GM19025 (cell line): ENCODE measurements around the gene TBC1D22A.

ENCODE experiments used
- ATAC-seq: cut with Tn5 transposase; IDR thresholded peaks from one replicate; pipeline ENCODE4 v1.9.1; 2021; ENCODE audit warnings: mild to moderate bottlenecking, low read depth, moderate library complexity; ENCODE audit not compliant: unreplicated experiment

TBC1D22A gene

DNA sequence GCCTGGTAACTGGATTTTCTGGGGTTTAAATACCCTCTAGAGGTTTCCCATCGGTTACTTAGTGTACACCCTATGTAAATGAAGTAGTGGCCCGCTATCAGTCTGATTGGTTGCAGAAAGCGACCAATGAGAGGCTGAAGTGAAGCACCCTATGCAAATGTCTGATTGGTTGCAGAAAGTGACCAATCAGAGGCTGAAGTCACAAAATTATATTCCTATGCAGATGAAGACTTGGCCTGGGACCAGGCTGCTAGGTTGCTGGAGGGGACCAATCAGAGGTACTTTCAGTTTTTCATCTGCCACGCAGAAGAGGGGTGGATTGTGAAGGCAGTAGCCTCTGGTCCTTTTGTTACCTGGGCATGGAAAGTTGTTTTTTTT lies 134.8 kb downstream of the TBC1D22A start:
- no peak for ATAC-seq

DNA sequence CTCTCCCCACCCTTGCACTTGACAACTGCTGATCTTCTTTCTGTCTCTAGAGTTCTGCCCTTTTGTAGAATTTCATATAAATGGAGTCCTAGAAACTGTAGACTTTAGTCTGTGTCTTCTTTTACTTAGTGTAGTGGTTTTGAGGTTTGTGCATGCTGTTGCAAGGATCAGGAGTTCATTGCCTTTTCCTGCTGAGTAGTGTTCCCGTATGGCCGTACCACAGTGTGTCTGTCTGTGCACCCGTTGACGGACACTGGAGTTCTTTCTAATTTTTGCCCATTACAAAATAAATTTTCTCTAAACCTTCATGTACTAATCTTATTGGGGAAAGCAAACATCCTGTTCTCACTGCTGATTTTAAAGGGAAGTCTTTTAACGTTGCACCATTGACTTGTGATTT lies 138.1 kb downstream of the TBC1D22A start:
- ATAC-seq = no peak

DNA sequence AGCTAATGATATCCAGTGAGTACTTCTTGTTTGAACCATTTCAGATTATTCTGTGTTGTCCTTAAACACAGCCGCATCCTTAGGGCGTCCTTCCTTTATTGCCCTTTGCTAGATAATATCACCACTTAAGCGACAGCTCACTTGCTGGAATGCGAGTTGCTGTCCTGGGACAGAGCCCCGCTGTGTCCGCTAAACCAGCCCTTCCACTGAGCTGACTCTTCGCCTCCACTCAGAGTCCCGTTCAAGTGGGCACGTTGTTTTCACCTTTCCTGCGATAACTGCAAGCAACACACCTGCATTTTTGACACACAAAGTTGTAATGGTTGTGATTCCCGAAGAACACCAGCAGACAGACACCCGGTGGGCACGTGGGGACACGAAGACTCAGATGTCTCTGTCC lies 140.0 kb downstream of the TBC1D22A start:
- no peak for ATAC-seq

DNA sequence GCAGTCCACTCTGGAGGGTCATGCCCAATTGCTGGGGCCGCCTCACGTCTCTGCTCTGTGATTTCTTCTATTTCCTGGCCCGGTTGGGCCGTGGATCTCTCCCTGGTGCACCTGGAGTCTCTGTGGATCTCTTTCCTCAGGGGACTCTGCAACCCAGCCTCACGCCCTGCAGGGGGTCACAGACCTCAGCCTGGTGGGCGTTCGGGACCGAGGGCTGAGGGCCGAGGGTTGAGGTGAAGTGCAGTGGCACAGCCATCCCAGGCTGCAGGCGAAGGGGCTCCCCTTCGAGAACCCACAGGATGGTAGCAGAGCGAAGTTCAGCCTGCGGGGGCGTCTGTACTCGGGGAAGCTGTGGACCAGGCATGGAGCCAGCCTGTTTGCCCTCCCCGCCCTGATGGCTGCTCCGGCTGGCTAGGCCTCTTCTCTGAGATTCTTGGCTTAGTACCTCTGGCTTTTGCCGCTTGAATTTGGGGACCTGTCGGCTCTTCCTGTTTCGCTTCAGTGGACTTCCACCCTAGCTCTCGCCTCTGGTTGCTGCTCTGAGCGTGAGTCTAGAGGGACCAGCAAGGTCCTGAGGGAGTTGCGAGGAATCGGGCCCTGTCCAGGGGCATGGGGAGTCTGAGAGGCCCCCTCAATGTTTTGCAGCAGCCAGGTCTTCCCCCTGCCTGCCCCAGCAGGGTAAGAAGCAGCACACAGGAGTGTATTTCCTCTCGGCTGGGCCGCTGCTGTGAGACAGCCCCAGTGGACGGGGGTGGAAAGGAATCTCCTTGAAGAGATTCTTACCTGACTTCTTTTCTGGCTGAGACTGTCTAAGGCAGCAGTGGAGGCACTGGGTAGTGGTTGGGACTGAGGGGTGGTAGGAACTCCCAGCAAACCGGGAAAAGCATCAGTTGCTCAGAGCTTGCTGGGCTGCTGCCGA lies 140.8 kb downstream of the TBC1D22A start:
- no peak for ATAC-seq

DNA sequence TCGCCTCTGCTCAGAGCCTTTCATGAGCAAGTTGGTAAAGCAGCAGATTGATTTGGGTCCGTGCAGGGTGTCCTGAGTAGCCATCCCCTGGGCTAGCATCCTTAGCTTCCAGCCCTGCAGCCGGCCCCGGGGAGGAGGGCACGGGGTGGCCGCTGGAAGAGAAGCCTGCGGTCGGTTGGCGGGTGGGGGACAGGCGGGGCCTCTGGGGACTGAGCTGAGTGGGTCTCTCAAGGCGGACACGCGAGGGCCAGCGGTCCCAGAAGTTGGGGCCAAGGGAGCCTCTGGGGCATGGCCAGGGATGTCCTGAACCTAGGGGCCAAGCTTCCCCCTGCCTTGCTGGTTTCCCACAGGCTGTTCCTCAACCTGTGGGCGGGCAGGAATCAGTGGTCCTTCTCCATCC lies 143.0 kb downstream of the TBC1D22A start:
- ATAC-seq = no peak

GRCh38 chr22:46905834-46906233 lies 143.4 kb downstream of the TBC1D22A start:
- ATAC-seq = no peak

GRCh38 chr22:46906326-46907045 lies 144.0 kb downstream of the TBC1D22A start:
- no peak for ATAC-seq

GRCh38 chr22:46907241-46908215 lies 145.1 kb downstream of the TBC1D22A start:
- no peak for ATAC-seq

- no peak for ATAC-seq
Observed at GRCh38 chr22:46908641-46909107, 146.2 kb downstream of the TBC1D22A start.

GRCh38 chr22:46909237-46910030 lies 147.0 kb downstream of the TBC1D22A start:
- ATAC-seq = no peak

DNA sequence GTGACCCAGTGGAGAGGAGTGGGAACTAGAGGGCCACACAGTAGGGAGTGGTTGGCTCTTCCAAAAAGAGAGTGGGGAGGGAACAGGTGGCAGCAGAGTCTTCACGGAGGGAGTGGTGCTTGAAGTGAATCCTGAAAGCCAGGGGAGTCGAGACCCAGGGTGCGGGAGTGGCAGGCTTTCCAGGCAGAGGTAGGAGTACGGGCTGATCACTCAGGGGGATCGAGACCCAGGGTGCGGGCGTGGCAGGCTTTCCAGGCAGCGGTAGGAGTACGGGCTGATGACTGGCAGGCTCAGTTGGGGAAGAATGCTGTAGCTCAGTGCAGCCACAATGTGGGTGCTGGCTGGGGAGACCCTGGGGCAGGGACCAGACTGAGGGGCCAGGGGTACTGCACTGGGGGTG lies 148.2 kb downstream of the TBC1D22A start:
- ATAC-seq = no peak

DNA sequence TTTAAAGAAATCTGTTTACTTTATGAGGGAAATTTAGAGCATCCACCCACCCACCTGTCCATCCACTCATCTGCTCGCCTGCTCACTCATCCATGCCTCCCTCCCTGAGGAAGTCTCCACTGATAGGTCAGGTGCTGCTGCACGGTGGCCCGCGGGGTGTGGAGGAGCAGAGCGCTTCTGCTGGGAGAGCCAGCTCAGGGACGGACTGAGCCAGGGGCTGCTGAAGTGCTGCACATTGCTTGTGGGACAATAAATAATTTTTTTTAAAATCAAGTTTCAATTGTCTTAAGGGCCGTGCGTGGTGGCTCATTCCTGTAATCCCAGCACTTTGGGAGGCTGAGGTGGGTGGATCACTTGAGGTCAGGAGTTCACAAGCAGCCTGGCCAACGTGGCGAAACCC lies 148.9 kb downstream of the TBC1D22A start:
- no peak for ATAC-seq

DNA sequence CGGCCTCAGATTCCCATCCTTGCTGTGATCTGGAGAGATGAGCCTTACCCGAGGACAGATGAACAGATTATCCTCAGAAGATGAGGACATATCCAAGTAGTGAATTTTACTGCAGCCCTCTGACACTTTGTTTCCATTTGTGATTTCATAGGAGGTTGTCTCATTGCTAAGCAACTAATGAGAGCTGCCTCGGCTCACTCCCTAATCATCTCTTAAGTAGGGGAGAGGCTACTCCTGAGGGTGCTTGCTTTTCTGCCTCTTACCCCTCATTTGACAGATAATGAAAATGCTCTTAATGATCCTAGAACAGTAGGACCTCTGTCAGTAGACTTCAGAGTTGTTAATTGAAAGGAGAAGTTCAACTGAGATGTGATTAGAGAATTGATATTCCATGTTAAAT lies 150.9 kb downstream of the TBC1D22A start:
- ATAC-seq = no peak

GRCh38 chr22:46914481-46914880 lies 152.0 kb downstream of the TBC1D22A start:
- no peak for ATAC-seq

DNA sequence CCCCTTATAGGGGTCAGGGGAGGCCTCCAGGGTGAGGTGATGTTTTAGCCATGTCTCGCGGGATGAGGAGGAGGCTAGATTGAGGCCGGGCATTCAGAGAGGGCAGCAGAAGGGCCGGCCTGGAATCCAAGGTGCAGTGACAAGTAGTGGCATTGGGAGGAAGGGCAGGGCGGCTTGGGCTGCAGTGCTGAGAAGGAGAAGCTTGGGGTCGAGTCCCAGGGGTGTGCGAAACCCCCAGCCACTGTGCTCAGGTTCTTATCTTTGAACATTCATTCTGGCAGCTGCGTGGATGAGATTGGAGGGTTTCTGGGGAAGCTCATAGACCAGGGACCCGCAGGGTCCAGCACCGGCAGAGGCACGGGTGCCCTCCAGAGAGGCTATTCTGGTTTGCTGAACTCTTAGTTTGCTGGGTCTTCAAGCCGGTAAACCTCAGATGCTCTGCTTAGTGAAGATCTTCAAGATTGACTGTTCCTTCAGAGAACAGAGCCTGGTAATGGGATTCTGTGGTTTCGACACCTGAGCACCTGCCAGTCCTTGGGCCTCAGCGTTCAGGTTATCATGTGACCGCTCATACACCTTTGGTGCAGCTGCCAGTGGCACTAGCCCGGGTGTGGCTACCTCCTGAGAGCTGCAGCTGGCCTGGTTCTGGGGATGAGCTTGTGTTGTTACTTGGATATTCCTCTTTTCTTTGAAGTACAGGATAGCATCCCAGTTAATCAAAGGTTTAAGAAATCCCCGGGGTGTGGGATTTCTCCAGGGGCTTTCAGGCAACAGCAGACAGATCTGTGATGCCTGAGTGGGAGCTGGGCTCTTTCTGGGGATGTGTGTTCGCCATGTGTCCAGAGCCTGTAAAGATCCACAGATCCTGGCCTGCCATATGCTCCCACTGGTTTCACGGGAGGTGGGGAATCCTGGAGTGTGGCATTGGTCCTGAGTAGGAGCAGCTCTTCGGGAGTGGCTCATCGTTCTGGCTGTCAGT lies 152.8 kb downstream of the TBC1D22A start:
- ATAC-seq = no peak

- ATAC-seq = no peak
Observed at GRCh38 chr22:46915950-46916730, 153.7 kb downstream of the TBC1D22A start.

GRCh38 chr22:46916886-46917770 lies 154.7 kb downstream of the TBC1D22A start:
- ATAC-seq = no peak
